ENCODE measurements around the gene EPC2. TPM values are rescaled to one million over a fixed set of nuclear protein-coding genes. Genes with fewer than 3 reads are reported as not detected.
A peak's percentile ranks its signal among the peaks of the same experiment; 100 is the strongest.

EPC2 gene, protein sequence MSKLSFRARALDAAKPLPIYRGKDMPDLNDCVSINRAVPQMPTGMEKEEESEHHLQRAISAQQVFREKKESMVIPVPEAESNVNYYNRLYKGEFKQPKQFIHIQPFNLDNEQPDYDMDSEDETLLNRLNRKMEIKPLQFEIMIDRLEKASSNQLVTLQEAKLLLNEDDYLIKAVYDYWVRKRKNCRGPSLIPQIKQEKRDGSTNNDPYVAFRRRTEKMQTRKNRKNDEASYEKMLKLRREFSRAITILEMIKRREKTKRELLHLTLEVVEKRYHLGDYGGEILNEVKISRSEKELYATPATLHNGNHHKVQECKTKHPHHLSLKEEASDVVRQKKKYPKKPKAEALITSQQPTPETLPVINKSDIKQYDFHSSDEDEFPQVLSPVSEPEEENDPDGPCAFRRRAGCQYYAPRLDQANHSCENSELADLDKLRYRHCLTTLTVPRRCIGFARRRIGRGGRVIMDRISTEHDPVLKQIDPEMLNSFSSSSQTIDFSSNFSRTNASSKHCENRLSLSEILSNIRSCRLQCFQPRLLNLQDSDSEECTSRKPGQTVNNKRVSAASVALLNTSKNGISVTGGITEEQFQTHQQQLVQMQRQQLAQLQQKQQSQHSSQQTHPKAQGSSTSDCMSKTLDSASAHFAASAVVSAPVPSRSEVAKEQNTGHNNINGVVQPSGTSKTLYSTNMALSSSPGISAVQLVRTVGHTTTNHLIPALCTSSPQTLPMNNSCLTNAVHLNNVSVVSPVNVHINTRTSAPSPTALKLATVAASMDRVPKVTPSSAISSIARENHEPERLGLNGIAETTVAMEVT
- total RNA-seq (2013) = 30.9 TPM
- polyA plus RNA-seq (10 to 100 TPM in 1 of 3 donors, 1 to 10 TPM in 2; 1.4 to 19.2 (median 2.0) TPM), polyA minus RNA-seq (15.2 and 25.6 TPM in 2 replicates), total RNA-seq (85.2 to 145 (median 106) reads per million in 11 experiments)

DNA sequence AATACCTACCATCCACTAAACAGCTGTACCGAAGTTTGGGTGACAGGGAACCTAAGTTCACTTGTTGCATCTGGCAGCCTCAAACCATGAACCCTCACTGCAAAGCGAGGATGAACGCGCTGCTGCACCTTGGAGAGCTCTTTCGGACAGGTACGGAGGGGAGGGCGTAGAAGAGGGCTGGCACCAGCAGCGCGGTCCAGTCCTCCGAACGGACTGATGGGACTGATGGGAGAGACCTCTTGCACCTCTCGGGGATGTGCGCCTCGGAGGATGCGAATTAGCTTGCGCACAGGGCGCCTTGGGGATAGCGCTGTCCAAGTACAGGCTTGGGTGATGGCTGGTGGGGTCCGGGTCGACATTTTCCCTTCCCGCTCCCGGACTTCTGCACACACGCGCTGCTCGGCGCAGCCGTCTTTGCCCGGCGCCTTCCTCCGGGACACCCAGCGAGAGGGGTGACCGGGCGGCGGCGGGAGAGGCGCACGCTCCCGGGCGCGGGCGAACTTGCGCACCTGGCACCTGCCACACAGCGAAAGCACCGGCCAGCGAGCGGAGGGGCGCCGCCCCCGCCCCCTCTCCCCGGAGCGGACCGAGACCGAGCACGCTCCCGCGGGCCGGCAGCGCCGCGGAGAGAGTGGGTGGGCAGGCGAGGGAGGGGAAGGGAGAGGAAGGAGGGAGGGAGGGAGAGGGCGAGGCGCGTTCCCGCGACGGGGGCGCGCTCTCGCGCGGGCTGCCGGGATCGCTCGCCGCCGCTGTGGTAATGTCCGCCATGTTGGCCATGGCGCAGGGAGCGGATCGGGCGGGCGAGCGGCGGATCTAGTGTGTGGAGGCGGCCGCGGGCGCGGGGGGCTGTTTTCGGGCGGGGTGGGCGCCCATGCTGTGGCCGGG is at the start of gene EPC2:
Gene EPC2 (plus strand): TSS at position 754 of the 885 bp plus-strand sequence. CDS start 267 bp downstream, outside the sequence.
- peaks cover 37% of the 10 kb centered on the region for H3K4me1 Mint-ChIP-seq
- peak within 1 kb of the TSS; percentile 98 to 99 for H3K4me3 Mint-ChIP-seq
- TF ChIP-seq, protein P1, sequence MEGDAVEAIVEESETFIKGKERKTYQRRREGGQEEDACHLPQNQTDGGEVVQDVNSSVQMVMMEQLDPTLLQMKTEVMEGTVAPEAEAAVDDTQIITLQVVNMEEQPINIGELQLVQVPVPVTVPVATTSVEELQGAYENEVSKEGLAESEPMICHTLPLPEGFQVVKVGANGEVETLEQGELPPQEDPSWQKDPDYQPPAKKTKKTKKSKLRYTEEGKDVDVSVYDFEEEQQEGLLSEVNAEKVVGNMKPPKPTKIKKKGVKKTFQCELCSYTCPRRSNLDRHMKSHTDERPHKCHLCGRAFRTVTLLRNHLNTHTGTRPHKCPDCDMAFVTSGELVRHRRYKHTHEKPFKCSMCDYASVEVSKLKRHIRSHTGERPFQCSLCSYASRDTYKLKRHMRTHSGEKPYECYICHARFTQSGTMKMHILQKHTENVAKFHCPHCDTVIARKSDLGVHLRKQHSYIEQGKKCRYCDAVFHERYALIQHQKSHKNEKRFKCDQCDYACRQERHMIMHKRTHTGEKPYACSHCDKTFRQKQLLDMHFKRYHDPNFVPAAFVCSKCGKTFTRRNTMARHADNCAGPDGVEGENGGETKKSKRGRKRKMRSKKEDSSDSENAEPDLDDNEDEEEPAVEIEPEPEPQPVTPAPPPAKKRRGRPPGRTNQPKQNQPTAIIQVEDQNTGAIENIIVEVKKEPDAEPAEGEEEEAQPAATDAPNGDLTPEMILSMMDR (IDR thresholded peaks at IDR 0.05) = no peak
- no peaks in the 10 kb centered on the region for H3K27me3 ChIP-seq (ENCODE audit: control insufficient read depth in 2 of 2, insufficient read depth in 2 of 2, low read length in 2 of 2)
- H2AFZ ChIP-seq (ENCODE audit: insufficient read depth, low read depth, low read length, poor library complexity, severe bottlenecking) = peak within 1 kb of the TSS; percentile 98
- H3K4me1 ChIP-seq (ENCODE audit: control insufficient read depth in 1 of 2, insufficient read depth in 2 of 2, low read length in 2 of 2) = peaks cover 24 to 39% of the 10 kb centered on the region in 2 donors
- no peaks in the 10 kb centered on the region for H3K36me3 ChIP-seq (replicated peaks in 1 of 2; ENCODE audit: control insufficient read depth in 1 of 2, insufficient read depth in 2 of 2, low read length in 2 of 2)
- under 1% methylated on average over 75 of the region's 94 CpGs for WGBS (ENCODE audit: insufficient coverage)
- H3K9ac ChIP-seq (ENCODE audit: insufficient read depth, low read length, poor library complexity, severe bottlenecking) = peak within 1 kb of the TSS; percentile 93
- H3K9me3 Mint-ChIP-seq = no peaks in the 10 kb centered on the region
- peaks cover 41% of the 10 kb centered on the region for H3K79me2 ChIP-seq (ENCODE audit: insufficient read depth, low read length)
- peak within 1 kb of the TSS; percentile 85 to 98 (median 88) for H3K4me3 ChIP-seq (replicated peaks in 1 of 3; ENCODE audit: low read depth in 2 of 3, low read length in 3 of 3)
- intact Hi-C loops (cut with micrococcal nuclease) = loop anchor here in 1 of 2 donors (2.0 to 5.0 kb wide), 2 partner anchors 29 to 622 kb away; partner anchors contain the start of genes MBD5 and ORC4
- peaks cover 0 to 5% of the 10 kb centered on the region in 2 donors for H3K36me3 Mint-ChIP-seq
- H3K4me2 ChIP-seq (replicated peaks; ENCODE audit: extremely low read depth, low read length, poor library complexity, severe bottlenecking) = peak within 1 kb of the TSS; percentile 96
- H4K20me1 ChIP-seq (ENCODE audit: insufficient read depth, low read length) = peaks cover 39% of the 10 kb centered on the region
- H3K27ac ChIP-seq (ENCODE audit: low read depth in 1 of 2, low read length in 2 of 2) = peak within 1 kb of the TSS; percentile 89 to 91
- H3K9me3 ChIP-seq (replicated peaks in 1 of 2; ENCODE audit: control insufficient read depth in 1 of 2, insufficient read depth in 1 of 2, low read length in 2 of 2) = no peaks in the 10 kb centered on the region
- H3K27ac Mint-ChIP-seq = peak within 1 kb of the TSS; percentile 94 to 99 (median 98)
- peak; percentile 82 to 86 (median 85) for DNase-seq
- H3K27me3 Mint-ChIP-seq (ENCODE audit: low read depth in 3 of 3) = no peaks in the 10 kb centered on the region
